Caki2 (cell line): ENCODE results near the gene SH3BP1. TPM values are rescaled to one million over a fixed set of nuclear protein-coding genes. Genes with fewer than 3 reads are reported as not detected.

Experiments
- DNase-seq: peaks from one replicate; pipeline ENCODE4 v3.0.0-alpha.2; 2015; ENCODE audit warnings: low read depth
- in situ Hi-C: cut with HindIII; loops from 2 replicates; pipeline ENCODE4 v1.10.0; 2016; ENCODE audit warnings: low sequenced_read_pairs, low pct_unique_long_range_greater_than_20kb, mixed read lengths
- total RNA-seq: library from RNA; depleted of rRNA; stranded (reverse); fragments of >200 nt; shearing (Covaris generic); gene quantifications from 2 replicates; pipeline ENCODE4 v1.2.3, GENCODE V29; 2014; ENCODE audit warnings: low replicate concordance

The SH3BP1 gene
- total RNA-seq, 1 experiment from 2014 or later: 3.2 TPM

DNA sequence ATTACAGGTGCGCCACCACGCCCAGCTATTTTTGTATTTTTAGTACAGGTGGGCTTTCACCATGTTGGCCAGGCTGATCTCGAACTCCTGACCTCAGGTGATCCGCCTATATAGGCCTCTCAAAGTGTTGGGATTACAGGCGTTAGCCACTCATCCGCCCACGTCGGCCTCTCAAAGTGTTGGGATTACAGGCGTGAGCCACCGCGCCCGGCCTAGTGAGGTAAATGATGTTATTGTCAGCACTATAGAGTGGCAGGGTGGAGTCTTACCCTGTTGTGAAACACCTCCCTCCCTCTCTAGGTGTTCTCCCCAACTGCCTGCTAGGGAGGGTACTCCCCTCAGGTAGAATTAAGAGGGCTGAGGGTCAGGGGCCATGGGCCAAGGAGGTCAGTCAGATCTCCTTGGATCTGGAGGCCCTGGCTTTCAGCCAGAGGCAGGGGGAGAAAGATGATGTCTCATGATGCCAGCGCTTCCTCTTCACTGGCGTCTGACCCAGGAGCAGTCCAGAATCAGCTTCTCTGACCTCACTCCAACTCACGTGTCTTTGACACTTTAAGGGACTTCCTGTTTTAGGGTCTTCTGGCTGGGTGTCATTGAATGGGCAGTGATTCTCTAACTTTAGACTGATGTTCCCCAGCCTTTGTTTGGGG, 28.9 kb upstream of the SH3BP1 start:
- DNase-seq: no peak
- in situ Hi-C loops: no loop called here

DNA sequence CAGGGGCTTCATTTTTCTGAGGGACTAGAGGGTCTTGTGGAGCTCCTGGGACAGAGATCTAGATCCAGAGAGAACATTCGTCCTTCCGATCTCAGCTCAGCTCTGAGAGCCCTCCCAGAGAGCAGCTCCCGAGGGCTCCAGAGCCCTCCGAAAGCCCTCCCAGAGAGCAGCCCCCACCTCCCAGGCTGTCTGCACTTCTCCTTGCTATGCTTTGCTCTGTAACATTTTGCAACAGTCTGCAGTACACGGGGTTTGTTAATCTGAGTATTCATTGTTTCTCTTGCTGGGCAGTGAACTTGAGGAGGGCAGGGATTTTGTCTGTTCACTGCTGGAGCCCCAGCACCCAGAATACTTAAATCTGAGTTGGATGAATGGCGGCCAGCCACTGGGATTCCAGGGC, 28.3 kb upstream of the SH3BP1 start:
- in situ Hi-C loops: no loop called here
- DNase-seq: no peak

DNA sequence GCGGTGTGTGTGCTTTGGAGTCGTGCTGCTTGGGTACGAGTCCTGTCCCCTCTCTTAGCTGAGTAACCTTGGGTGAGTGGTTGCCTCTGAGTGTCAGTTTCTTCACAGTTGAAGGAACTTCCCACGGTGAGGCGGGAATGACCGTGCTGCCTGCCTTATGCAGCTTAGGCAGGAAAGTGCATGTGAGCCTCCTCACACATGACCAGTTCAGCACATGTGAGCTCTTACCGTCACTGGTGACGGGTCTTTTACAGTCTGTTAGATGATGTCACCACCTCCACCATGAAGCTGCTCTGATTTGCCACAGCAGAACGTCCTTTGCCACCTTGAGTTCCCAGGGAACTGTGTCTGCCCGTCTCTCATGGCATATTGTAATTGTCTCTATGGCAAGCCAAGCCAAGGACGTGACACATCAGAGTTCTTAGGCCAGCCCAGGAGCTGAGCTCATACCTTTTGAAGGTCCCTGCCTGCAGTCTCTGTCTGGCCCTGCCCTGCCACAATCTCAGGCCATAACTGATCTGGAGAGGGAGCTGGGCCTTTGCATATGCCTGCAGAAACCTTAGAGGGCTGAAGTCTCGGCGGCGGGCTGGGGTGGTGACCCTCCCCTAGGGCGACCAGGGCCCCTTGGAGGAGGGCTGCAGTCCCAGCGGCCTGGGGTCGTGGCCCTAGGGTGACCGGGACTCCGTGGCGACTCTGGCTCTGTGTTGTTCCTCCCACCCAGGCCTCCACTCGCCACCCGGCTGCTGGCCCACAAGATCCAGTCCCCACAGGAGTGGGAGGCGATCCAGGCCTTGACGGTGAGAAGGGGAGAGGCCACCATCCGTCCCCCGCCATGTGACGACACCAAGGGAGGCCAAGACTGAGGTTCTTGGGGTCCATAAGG, 23.0 kb upstream of the SH3BP1 start:
- peak; percentile 49 for DNase-seq
- in situ Hi-C loops: no loop called here

DNA sequence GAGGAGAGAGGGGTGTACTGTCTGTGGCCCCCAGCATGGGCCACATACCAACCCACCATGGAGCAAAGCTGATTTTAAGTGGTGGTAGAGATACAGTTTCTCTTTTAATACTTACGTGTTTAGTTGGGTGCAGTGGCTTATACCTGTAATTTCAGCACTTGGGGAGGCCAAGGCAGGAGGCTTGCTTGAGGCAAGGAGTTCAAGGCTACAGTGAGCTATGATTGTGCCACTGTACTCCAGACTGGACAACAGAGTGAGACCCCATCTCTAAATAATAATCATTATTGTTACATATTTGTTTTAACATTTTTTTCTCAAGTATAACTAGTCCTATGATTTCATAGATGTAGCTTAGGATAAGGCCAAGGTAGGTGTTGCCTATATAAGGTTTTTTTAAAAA, 22.0 kb upstream of the SH3BP1 start:
- DNase-seq: no peak
- in situ Hi-C loops: no loop called here

DNA sequence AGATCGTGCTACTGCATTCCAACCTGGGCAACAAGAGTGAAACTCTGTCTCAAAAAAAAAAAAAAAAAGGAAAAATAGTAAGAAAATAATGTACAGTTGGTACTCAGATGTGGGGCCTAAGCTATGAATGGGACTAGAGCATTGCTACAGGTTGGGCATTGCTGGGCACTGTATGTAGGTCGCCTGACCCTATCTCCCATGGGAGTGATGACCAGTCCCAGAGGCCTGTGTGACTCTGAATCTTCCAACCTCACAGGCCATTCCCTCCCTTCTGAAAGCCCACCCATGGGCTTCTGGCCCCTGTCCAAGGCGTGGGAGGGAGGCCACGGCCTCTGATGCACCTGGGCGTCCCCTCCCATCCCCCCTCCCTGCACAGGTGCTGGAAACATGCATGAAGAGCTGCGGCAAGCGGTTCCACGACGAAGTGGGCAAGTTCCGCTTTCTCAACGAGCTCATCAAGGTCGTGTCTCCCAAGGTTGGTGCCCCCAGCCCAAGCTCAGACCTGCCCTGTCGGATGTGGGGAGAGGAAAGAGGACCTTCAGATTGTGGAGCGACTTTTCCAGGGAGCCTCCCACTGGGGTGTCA, 21.3 kb upstream of the SH3BP1 start:
- no peak for DNase-seq
- in situ Hi-C loops: no loop called here

DNA sequence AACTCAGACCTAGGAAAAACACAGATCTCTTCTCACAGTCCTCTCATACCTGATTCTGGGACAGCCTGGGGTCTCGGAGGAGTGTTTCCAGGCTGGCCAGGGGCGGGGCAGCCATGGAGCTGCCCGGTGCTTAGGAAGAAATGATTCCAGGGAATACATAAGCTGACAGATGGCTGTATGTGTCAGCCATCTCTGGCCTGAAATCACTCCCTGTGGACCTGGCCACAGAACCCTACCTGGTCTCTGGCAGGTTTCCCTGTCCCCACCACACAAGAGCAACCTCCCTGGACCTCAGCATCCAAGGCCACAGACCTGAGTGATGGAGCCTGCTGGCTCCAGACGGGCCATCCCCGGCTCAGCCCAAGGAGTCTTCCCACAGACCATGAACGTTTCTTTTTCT, 20.8 kb upstream of the SH3BP1 start:
- in situ Hi-C loops: no loop called here

DNA sequence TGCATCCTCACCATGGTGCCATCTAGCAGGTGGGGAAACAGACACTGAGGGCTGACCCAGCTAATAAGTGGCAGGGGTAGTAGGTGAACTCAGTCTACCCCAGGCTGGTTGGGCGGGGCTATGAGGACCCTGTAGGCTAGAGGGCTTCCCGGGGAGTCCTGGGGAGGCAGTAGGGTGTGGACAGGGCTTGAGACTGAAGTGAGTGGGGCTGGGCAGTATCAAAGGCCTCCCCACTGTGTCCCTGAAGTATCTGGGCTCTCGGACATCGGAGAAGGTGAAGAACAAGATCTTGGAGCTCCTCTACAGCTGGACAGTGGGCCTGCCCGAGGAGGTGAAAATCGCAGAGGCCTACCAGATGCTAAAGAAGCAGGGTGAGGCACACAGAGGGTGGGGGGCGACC, 19.5 kb upstream of the SH3BP1 start:
- no peak for DNase-seq
- in situ Hi-C loops: no loop called here

More for the DNA sequence above, 20.8 kb upstream of the SH3BP1 start:
- no peak for DNase-seq

DNA sequence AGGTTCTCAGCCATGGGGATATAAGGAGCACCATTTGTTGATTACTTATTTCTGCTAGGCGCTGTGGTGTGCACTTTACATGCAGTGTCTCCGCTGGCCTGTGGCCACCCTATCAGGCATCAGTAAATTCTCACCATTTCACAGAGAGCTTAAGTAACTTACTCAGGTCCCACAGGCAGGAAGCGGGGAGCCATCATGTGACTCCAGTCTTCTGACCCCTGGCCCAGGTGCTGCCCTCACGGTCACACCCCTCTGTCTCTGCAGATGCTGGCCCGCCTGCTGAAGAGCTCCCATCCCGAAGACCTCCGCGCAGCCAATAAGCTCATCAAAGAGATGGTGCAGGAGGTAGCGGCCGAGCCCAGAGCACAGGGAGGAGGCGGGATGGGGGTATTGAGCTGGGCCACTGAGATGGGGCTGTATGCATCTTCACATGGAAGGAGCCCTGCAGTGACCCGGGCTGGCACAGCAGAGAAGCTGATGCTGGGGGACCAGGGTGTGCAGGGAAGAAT, 18.1 kb upstream of the SH3BP1 start:
- DNase-seq: no peak
- in situ Hi-C loops: no loop called here

DNA sequence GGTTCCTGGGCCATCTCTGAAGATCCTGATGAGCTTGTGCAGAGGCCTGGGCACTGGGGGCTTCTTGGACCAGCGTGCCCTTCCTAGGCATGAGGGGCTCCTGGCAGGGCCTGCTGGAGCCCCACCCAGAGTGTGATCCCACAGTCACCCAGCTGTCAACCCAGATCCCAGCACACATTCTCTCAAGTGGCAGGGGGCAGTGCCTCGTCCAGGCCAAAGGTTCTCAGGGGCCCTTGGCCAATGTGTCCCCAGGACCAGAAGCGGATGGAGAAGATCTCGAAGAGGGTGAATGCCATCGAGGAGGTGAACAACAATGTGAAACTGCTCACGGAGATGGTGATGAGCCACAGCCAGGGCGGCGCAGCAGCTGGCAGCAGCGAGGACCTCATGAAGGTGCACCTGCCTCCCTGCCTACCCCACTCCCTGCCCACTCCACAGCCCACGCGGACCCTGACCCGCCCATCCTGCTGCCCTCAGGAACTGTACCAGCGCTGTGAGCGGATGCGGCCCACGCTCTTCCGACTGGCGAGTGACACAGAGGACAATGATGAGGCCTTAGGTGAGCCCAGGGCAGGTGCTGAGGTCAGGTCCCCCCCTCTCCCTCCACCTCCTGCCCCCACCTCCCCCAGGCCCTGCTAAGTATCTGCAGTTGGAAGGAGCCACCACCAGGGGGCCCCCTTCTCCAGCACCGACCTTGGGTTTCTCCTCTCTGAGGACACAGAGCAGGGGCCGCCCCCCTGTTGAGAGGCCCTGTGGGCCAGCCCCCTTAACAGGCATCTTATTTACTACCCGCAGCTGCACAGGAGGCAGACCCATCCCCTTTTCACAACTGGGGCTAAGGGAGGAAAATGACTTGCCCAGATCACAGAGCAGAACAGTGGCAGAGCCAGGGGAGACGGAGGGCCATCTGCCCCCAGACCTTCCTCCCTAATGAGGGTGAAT, 16.1 kb upstream of the SH3BP1 start:
- peak; percentile 45 for DNase-seq
- in situ Hi-C loops: no loop called here

DNA sequence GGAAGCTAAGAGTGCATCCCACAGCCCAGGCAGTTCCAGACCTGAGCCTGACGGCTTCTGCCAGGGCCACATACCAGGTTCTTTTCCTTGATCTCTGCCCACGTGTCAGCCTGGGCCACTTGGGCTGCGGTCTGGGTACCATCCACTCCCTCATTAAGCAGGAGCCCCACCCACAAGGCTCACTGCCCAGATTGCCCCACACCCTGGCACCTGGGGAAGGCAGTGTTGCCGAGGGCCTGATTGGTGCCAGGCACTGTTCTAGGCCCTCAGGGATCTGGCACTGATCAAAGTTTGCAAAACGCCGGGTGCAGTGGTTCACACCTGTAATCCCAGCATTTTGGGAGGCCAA, 15.5 kb upstream of the SH3BP1 start:
- in situ Hi-C loops: no loop called here
- no peak for DNase-seq

DNA sequence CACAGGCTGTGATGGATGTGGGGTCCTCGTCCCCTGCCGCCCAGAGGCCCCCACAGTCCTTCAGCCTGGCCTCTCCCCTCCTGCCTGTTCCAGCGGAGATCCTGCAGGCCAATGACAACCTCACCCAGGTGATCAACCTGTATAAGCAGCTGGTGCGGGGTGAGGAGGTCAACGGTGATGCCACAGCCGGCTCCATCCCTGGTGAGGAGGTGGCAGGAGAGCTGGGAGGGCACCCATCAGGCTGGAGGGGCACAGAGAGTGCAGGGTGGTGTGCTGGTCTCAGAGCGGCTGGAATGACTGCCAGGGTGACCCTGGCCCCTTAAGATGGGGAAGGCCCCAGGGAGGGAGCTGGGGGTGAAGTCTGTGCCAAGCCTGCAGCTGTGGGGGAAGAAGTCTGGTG, 14.6 kb upstream of the SH3BP1 start:
- in situ Hi-C loops: no loop called here
- DNase-seq: no peak

DNA sequence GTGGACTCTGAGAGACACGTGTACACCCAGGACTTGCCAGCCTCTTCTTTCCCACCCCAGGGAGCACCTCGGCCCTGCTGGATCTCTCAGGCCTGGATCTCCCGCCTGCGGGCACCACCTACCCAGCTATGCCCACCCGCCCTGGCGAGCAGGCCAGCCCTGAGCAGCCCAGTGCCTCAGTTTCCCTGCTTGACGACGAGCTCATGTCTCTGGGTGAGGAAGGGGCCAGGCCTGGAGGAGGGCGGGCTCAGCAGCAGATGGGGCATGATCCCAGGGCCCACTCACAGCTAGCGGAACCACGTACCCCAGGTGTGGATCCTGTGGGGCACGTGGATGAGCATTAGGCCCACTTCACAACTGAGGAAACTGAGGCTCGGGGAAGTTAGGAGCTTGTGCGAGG, 13.7 kb upstream of the SH3BP1 start:
- in situ Hi-C loops: no loop called here
- DNase-seq: no peak

DNA sequence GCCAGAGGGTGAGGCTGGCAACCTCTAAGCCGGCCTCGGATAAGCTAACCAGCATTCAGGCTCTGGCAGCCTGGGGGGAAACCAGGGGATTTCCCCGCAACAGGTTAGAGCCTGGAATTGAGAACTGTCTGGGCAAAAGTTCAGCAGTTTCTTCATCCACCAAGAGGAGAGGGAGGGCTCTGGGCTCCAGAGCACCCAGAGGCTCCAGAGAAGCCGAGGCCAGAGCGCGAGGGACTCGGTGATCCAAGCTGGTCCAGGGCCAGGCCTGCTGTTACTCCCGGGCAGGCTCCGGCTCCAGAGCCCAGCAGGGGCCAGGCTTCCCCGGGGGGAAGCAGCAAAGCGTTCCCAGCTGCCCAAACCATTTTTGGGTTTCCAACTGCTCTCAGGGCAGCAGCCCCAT, 13.3 kb upstream of the SH3BP1 start:
- in situ Hi-C loops: no loop called here
- no peak for DNase-seq

DNA sequence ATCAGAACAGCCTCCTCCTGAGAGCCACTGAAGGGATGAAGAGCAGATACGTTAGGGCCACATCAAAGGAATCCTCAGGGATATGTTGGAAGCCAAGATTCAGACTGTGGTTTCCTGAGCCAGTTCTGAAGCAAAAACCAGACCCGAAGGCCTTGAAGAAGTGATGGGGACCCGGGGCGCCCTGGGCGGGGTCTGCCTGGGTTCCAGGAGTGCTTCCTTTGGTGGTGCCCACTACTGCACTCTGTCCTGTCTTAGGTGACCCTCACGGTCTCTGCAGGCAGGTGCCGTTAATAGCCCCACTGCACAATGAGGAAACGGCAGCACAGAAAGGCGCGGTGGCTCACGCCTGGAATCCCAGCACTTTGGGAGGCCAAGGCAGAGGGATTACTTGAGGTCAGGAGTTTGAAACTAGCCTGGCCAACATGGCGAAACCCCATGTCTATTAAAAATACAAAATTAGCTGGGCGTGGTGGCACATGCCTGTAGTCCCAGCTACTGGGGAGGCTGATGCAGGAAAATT, 12.9 kb upstream of the SH3BP1 start:
- in situ Hi-C loops: no loop called here

DNA sequence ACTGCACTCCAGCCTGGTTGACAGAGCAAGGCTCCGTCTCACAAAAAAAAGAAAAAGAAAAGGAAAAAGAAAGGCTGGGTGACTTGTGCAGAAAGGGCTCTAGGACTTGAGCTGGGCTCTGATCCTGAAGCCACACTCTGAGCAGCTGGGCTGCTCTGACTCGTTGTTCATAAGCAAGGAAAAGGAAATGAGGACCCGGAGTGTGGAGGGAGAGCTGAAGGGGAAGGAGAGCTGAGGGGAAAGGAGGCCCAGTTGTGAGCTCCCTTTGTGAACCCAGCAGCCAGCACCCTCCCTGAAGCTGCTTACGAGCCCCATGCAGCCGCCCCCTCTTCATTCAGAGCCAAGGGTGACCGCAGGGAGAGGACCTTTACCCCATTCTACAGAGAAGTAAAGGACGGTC, 12.3 kb upstream of the SH3BP1 start:
- in situ Hi-C loops: no loop called here

More for the DNA sequence above, 12.9 kb upstream of the SH3BP1 start:
- no peak for DNase-seq

DNA sequence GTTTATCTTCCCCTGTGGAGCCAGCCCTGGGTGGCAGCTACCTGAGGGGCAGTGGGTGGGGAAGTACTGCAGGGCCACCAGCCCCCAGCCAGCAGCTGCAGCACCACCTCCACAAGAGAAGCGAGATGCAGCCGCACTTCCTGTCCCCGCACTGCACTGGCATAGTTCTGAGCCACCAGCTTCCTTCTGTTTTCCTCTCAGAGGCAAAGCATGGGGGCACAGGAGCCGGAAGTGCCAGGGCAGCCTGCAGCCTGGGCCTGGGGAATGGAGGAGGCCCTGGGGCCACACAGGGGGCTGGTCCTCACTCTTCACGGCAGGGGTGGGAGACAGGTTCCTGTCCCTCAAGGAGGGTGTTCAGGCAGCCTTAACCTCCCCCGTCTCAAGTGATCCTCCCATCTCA, 11.9 kb upstream of the SH3BP1 start:
- in situ Hi-C loops: no loop called here
- DNase-seq: no peak

More for the DNA sequence above, 12.3 kb upstream of the SH3BP1 start:
- no peak for DNase-seq

DNA sequence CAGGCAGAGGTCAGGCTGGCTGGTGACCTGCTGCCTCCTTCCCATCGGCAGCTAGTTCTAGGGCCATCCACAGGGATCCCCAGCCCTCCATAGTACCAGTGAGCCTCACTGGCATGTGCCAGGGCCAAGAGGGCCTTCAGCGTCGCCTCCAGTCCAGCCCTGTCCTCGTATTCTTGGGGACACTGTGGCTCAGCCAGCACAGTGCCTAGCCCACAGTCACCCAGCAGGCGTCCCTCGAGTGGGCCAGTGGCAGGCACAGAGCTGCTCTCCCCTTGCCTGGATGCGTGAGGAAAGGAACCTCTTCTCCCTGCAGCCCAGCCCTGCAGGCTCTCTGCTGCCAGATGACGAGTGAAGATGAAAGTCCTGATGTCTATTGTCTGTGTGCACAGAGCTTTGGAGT, 10.6 kb upstream of the SH3BP1 start:
- no peak for DNase-seq
- in situ Hi-C loops: no loop called here

DNA sequence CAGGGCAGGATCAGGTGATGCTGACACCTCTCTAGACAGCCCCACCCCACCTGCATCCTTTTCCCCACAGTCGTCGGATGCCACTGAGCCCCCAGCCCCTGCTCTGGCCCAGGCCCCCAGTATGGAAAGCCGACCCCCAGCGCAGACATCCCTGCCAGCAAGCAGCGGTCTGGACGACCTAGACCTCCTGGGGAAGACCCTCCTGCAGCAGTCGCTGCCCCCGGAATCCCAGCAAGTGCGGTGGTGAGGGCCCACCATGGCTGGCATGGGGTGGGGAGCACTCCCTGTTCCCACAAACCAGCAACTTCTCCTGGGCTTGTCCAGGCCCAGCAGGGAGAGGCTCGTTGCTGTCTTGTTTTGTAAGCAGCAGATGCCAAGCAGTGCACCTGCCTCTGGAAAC, 9.5 kb upstream of the SH3BP1 start:
- in situ Hi-C loops: no loop called here
- no peak for DNase-seq
